Eye (tissue), 1 donor: ENCODE measurements around the gene PBRM1.

Experiments
- DNase-seq: peaks from one replicate; pipeline ENCODE4 v3.0.0-alpha.2; 2015

The PBRM1 gene

DNA sequence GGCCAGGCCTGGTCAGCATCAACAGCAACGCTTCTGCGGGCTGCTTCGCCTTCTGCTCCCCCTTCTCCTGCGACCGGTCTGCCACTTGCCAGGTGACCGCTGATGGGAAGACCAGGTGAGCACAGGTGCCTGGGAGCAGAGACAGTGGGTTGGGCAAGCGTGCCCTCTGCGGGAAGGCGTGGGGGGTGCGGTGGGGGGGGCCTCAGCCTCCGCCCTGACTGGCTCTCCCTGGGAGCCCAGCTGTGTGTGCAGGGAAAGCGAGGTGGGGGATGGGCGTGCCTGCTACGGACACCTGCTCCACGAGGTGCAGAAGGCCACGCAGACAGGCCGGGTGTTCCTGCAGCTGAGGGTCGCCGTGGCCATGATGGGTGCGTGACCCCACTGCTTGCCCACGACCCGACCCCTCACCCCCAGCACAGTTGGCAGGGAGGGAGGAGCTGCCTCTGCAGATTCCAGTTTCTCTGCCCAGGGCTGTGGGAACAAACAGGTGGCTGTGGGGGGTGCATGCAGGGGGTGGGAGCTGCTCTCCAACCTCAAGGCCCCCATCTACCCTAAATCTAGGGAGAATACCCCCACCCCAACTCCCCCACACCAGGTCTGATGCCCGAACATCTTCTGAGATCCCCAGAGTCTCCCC lies 181.8 kb downstream of the PBRM1 start:
- DNase-seq: no peak

DNA sequence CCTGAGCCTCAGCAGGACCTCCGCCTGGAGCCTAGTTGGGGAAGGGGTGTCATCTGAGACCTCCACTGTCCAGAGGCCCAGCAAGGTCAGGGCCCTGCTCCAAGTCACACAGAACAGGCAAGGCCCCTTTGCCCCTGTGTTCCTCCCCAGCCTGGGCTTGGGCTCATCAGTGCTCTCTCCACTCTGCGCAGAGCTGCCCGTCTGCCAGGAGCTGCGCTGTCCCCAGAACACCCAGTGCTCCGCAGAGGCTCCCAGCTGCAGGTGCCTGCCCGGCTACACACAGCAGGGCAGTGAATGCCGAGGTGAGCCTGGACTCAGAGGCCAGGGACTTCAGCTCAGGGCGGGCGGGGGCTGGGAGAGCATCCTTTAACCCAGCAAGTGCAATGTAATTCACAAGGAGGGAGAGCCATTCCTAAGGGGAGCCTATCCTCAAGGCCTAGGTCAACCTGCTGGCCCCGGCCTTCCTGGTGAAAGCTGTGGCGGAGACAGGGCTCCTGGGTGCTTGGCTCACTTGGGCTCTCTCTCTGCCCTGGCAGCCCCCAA lies 182.8 kb downstream of the PBRM1 start:
- DNase-seq: no peak

DNA sequence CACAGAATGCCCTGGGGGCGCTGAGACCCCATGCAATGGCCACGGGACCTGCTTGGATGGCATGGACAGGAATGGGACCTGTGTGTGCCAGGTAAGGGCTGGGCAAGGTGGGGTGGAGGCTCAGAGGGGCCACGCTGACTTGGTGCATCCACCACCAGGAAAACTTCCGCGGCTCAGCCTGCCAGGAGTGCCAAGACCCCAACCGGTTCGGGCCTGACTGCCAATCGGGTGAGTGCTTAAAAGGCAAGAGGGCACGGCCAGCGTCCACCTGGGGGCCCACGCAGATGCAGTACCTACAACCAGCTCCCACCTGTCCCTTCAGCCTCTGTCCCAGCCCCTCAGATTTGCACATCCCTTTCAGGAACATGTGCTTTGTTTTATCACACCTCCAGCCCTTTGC lies 183.7 kb downstream of the PBRM1 start:
- no peak for DNase-seq

DNA sequence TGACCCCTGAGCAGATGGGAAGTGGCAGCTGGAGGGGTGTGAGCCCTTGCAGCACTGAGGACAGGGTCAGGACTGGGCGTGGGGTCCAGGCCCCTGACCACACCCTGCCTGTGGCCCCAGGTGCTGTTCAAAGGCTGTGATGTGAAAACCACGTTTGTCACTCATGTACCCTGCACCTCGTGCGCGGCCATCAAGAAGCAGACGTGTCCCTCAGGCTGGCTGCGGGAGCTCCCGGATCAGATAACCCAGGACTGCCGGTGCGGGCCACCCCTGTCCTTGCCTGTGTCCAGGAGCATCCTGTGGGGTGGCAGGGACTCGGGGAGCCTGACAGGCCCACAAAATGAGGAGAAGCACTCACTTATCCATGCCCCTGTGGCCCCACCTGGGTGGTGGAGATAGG lies 184.7 kb downstream of the PBRM1 start:
- no peak for DNase-seq

DNA sequence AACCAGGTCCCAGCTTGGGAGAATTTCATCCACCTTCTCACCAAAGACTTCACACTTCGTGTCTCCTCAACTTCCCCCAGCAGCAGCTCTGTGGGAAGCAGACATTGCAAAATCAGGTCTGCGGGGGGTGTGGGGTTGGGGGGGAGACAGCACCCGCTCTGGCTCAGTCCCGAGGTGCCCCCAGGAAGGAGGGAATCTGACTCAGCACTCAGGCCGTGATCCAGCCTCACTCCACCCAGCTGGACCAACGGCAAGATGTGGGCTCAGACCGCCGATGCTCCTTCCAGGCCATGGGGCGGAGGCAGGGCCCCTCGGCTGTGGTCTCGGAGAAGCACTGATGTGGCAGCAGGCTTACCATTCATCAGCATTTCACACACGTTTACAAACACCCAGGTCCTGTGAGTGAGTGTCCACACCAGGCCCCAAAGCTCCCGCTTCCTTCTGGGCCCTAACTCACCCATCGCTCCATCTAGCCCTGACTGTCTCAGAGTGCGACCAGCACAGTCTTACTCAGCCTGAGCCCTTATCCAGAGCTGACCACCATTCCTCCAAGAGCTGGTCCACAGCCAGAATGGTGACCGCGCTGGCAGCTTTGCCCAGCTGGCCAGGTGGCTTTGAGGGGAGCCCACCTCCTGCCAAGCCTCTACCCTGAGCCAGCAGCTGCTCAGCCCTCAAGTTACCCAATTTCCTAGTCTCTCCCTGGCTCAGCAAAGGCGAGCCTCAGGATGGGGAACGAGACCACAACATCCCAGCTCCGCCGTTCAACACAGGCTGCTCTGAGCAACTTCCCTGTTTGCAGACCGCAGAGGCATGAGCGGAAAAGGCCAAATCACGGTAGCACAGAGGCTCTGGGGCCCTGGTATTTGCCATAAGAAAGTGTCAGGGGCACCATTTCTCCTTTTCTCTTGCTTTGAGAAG lies 187.3 kb downstream of the PBRM1 start:
- no peak for DNase-seq

DNA sequence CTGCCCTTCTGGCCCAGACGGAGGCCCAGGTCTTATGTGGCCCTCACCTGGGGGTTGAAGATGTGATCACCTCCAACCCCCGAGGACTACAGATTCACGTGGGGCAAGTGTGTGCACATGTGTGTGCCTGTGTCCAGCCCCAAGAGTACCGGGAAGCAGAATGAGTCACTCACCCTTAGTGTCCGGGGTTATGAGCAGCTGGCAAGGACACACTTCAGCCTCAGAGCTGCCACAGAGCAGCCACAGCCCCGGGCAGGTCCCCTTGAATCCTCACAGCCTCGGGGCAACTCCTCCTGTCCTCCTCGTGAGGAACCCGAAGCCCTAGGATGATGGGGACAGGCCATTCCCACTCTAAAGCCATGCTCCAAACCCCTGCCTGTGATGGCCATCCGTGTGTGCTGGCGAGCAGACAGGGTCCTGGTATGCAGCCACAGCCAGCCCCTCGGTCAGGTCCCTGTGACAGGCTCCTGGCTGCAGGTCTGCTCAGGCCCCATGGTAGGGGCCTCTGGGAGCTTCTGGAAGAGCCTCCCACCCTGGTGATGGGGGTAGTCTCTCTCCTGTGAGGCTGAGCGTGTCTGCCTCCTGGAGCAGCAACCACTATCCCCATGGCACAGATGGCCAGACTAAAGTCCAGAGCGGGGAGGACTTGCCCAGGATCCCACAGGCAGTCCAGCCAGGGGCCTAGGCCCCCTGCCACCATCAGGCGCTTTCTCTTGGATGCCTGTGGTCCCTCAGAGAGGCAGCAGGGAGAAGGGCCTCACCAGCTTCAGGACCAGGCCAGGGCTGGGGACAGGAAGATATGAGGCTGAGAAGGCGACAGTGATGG lies 189.7 kb downstream of the PBRM1 start:
- DNase-seq: no peak
